LHCN-M2 (cell line): ENCODE results near the gene SLC38A8. TPM values are rescaled to one million over a fixed set of nuclear protein-coding genes. Genes with fewer than 3 reads are reported as not detected.

ENCODE experiments used
- DNase-seq: peaks from one replicate; pipeline ENCODE4 v3.0.0-alpha.2; 2012; ENCODE audit warnings: low read depth
- total RNA-seq: library from RNA; depleted of rRNA; stranded (reverse); fragments of >200 nt; gene quantifications from 2 replicates; pipeline ENCODE4 v1.2.3, GENCODE V29; 2014; rRNA removed

The SLC38A8 gene
- total RNA-seq, 1 experiment from 2014 or later = not detected

DNA sequence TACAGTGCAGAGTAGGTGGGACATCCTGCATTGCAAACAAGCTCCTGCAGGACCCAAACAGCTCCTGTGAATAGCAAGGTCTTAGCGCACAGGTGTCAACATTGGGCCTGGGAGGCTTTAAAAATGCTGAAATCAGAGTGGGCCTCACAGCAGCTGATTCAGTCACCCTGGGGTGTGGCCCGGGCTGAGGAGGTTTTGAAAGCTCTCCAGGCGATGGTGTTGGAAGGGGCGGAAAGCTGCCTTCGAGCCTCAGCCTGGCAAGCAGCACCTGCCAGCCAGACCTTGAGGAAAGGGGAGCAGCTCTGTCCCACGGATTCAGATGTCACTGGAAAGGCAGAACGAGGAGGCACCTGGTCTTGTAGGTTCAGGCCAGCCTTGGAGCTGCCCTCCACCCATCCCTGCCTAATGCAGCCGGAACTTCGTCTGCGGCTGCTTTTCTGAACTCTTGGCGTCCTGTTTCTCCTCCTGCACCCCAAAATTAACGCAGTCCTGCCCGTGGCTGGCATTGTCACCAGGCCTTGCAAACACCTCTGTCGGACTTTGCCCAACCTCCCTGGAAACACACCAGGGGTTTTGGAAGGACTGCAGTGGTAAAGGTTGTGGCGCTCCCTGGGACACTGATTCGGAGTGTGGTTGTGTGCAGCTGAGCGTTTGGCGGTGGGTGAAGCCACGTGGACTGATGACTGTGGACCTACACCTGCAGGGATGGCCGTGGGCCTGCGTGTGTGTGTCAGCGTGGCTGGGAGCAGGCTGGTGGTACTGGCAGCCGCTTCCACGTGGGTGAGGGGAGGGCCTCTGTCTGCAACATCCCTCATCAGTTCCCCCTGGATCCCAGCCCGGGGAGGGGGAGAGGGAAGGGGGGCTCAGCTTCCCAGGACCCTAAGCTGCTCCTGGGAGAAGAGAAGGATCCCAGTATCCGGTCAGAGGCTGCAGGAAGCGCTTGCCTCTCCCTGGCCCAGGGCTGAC lies 71.1 kb downstream of the SLC38A8 start:
- no peak for DNase-seq

DNA sequence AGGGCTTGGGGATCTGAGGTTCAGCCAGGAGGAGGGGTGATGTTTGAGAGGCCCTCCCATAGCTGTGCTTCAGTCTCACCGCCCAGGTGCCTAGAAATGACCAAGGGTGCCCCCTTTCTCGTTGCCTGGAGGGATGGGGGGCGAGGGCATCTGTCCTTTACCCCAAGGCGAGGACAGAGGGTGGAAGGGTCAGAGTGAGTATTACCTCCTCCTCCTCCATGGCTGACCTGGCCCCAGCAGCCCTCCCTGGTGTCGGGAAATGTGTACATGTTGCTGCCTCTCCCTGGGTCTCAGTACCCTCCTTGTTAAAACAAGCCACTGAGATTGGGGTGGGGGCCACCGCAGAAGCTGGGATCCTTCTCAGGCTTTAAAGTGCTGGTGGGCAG lies 72.2 kb downstream of the SLC38A8 start:
- no peak for DNase-seq

DNA sequence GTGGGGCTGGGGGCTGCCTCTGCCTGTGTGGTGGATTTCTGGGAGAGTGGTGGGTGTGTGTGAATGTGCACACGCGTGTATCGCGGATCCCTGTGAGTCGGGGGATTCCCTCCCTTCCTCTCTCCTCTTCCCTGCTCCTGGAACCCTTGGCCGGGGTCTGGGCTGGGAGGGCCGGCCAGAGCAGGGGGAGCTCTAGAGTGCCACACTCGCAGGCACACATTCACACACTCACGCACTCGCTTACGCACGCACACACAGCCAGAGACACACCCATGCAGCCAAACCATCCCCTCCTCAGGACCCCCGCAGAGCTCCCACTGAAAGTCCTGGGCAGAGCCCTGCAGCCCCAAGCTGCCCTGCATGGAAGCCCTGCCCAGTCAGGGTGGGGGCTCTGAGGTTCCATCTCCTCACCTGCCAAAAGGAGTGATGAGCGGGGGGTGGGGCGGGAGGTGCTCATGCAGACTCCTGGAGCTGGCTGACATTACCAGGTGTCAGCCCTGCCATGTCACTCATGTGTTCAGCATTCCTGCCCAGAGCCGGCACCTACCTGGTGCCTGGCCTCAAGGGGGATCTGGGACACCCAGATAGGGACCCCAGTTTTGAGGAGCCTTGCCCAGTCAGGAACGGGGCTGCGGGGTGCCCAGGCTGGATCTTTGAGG lies 72.7 kb downstream of the SLC38A8 start:
- no peak for DNase-seq

DNA sequence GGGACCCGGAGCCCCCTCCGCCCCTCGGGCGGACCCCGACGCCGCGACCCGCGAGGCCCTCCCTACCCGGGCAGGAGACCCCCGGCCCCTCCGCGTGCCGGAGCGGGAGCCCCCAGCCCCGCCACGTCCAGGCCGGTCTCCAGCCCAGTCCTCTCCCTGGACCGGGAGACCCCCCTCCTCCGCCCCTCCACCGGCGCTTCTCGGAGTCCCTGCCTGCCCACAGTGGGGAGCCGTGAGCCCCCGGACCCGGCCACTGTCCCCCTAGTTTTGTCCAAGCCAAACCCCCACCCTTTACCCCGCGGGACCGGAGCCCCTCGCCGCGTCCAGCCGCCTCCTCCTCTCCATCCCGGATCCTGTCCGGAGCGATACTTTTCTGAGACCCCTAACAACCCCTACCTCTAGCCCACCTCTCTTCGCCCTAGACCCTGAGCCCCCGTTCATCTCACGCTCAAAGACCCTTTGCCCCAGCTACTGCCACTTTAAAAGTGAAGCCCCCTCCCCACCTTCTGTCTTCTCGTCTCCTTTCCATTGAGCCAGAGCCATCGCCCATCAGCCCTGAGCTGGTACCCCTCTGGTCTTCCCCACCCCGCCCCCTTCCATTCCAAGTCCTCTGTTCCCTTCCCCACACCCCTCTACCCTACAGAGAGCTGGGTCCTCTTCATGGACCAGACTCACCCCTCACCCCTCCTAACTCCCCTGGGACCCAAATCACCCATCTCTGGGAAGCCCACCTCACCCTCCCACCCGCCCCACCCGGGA lies 73.5 kb downstream of the SLC38A8 start:
- DNase-seq = no peak

DNA sequence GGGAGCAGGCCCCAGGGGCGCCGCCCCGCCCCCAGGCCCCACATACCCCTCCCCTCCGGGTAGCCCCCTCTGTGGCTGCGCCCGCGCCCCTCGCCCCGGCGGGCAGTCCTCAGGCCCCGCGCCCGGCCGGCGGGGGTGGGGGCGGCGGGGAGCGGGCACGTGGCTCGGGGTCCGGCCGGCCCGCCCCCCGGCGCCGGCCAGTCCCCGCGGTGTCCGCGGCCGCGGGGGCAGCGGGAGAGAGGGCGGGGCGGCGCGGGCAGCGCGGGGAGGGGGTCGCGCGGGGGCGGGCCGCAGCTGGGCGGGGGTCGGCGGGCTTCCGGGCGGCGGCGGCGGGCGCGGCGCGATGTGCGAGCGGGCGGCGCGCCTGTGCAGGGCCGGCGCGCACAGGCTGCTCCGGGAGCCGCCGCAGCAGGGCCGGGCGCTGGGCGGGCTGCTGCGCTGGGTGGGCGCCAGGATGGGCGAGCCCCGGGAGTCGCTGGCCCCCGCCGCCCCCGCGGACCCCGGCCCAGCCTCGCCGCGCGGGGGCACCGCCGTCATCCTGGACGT lies 74.2 kb downstream of the SLC38A8 start:
- DNase-seq = no peak

DNA sequence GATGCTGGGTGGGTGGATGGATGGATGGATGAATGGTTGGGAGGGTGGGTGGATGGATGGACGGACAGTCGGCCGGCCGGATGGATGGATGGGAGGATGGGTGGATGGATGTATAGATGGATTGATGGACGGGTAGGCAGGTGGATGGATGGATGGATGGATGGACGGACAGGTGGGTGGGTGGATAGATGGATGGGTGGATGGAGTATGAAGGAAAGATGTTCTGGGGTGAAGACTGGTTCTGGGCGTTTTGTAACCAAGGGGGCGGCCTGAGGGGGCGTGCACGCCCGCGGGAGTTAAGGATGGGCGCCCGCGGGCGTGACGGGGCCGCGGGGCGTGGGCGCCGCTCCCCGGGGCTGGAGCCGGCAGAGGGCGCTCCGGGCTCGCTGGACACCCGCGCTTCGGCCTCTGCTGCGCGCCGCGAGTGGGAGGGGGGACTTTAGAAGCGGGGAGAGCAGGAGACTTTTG lies 74.7 kb downstream of the SLC38A8 start, which contains the start of gene NECAB2:
TSS of gene NECAB2 (plus strand) at position 407 of the 468 bp plus-strand sequence. CDS start 405 bp downstream, outside the sequence.
- DNase-seq = peak; percentile 15

DNA sequence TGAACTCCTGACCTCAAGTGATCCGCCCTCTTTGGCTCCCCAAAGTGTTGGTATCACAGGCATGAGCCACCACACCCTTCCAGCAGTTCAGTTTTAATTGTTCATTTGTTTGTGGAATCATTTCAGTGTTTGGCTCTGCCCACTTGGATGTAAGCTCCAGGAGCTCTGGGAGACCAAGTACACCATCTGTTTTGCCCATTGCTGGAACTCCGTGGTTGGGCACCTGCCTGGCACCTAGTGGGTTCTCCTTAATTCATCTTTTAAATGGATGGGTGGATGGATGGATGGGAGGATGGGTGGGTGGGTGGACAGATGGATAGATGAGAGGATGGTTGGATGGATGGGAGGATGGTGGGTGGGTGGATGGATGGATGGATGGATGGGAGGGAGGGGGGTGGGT lies 75.5 kb downstream of the SLC38A8 start:
- no peak for DNase-seq

DNA sequence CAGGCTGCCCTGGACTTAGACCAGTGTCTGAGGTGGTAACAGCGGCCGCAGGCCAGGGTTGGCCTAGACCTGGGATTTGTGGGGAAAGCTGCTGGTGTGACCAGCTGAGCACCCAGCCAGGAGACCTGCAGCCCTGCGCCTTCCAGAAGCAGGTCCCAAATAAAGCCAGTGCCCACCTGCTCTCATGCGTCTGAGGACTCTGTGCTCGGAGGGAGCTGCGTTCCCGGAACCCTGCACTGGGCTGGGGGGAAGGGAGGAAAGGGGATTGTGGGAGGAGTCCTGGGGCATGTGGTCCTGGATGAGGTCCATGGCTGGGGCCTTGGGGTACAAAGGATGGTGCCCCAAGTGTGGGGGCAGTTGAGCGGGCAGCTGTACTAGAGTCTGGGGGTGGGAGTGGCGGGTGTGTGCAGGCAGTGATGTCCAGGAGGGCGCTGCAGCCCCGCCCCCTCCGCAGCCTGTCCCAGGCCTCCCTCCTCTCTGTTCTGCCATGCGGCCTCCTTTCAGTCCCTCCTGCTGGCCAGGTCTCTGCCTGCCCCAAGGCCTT lies 76.4 kb downstream of the SLC38A8 start:
- DNase-seq = no peak

DNA sequence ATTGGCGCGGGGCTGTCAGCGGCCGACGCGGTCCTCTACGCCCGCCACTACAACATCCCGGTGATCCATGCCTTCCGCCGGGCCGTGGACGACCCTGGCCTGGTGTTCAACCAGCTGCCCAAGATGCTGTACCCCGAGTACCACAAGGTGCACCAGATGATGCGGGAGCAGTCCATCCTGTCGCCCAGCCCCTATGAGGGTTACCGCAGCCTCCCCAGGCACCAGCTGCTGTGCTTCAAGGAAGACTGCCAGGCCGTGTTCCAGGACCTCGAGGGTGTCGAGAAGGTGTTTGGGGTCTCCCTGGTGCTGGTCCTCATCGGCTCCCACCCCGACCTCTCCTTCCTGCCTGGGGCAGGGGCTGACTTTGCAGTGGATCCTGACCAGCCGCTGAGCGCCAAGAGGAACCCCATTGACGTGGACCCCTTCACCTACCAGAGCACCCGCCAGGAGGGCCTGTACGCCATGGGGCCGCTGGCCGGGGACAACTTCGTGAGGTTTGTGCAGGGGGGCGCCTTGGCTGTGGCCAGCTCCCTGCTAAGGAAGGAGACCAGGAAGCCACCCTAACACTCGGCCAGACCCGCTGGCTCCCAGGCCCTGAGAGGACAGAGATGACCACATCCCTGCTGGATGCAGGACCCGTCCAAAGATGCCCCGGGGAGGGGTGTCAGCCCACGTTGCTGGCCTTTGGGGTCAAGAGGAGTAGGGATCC lies 77.0 kb downstream of the SLC38A8 start:
- no peak for DNase-seq

DNA sequence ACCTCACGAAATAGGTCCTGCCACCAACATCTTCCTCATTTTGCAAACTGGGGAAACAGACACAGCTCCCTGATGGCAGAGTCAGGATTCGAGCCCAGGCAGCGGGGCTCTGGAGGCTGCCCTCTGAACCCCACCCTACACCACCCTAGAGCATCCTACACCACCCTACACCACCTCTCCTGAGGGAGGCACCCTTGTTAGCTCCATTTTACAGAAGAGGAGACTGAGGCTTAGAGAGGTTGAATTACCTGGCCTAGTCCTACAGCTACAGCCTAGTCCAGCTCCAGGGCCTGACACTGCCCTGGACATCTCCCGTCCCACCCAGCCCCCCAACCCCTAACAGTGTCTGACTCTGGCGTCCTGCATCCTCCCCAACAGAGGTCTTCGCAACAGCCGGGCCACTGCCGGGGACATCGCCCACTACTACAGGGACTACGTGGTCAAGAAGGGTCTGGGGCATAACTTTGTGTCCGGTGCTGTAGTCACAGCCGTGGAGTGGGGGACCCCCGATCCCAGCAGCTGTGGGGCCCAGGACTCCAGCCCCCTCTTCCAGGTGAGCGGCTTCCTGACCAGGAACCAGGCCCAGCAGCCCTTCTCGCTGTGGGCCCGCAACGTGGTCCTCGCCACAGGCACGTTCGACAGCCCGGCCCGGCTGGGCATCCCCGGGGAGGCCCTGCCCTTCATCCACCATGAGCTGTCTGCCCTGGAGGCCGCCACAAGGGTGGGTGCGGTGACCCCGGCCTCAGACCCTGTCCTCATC lies 77.7 kb downstream of the SLC38A8 start:
- DNase-seq = no peak

DNA sequence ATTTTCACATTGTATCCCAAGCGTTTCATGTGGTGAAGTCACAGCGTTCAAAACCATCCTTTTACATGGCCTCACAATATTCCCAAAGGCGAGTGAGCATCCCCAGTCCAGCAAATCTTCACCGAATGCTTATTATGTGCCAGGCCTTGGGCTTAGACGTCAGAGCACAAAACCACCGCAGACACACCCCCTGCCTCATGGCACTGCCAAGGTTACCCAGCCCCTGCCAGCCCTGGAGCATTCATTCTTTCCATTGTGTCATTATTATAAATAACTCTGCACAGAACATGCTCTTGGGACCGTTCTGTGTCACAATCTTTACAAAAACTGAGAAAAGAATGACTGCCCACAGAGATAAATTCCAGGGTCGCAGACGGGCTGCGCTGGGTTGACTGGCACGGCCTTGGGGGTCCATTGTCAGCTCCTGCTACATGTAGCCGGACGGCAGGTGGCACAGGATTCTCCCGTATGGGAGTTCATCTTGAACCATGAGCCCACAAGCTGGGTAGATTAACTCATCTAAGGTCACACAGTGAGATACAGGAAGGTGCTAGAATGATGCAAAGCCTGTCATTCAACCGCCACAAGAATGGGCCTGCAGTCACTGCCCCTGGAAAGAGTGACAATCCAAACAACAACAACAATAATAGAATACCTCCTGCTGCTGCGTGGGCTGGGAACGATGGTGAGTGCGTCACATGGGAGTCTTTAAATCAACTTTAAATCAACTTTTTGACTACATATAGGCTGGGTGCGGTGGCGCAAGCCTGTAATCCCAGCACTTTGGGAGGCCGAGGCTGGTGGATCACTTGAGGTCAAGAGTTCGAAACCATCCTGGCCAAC lies 79.1 kb downstream of the SLC38A8 start:
- no peak for DNase-seq

DNA sequence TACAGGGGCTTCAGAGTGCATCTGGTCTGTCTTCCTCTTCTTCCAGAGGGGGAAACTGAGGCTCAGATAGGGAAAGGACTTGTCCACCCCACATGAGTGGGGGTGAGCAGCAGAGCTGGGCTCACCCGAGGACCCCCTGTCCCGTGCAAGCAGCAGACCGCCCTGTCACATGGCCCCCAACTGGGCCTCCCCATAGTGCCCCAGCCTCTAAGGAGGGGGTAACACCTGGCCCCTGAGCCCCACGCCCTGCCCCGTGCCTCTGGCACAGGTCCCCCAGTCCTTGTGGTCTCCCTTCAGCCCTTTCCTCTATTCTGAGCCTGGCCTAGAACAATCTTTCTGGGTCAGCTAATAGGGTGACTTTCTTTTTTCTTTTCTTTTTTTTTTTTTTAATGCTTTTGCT lies 81.0 kb downstream of the SLC38A8 start:
- DNase-seq = no peak

DNA sequence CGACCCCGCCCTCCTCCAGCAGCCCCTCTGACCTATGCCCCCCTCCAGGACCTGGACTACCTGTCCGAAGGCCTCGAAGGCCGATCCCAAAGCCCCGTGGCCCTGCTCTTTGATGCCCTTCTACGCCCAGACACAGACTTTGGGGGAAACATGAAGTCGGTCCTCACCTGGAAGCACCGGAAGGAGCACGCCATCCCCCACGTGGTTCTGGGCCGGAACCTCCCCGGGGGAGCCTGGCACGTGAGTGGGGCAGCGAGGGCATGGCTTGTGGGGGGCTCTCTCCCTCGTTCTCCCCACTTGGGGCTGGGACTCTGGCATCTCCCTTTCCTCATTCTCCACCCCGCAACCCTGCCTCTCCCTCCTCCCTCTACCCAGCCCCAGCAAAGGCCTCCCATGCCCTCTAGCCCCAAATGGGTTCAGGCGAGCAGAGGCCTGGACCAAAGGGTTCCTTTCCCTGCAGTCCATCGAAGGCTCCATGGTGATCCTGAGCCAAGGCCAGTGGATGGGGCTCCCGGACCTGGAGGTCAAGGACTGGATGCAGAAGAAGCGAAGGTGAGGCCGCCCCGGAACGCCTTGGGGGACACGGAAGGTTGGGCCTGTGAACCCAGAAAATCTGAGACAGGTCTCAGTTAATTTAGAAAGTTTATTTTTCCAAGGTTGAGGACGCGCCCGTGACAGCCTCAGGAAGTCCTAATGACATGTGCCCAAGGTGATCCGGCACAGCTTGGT lies 81.9 kb downstream of the SLC38A8 start:
- no peak for DNase-seq

Other genes starting within 250 kb of the SLC38A8 start
- gene HSBP1, start 234.8 kb downstream of the SLC38A8 start, total RNA-seq = 20.1 and 25.7 TPM in 2 replicates
- gene MLYCD, start 143.7 kb downstream of the SLC38A8 start, total RNA-seq = 2.4 and 2.7 TPM in 2 replicates
- 5.8 and 6.5 TPM in 2 replicates for gene OSGIN1, start 89.6 kb downstream of the SLC38A8 start, total RNA-seq
- not detected in 2 replicates for gene NECAB2, start 74.6 kb downstream of the SLC38A8 start, total RNA-seq
- 47.1 and 48.8 TPM in 2 replicates for gene MBTPS1, start 74.1 kb upstream of the SLC38A8 start, total RNA-seq
- gene HSDL1, start 102.4 kb upstream of the SLC38A8 start, total RNA-seq = 34.4 and 36.3 TPM in 2 replicates
- 0.06 TPM in 1 of 2 replicates, not detected in the other for gene DNAAF1, start 102.5 kb upstream of the SLC38A8 start, total RNA-seq
- gene TAF1C, start 144.3 kb upstream of the SLC38A8 start, total RNA-seq = 26.1 and 30.1 TPM in 2 replicates
- not detected in 2 replicates for gene ADAD2, start 148.4 kb upstream of the SLC38A8 start, total RNA-seq
- 0.06 TPM in 1 of 2 replicates, not detected in the other for gene KCNG4, start 197.2 kb upstream of the SLC38A8 start, total RNA-seq